HG03432 (cell line): Measurements from ENCODE around the gene KLK5.
"Not testable (repeated sequence)": the region's sequence is repeated elsewhere in the genome, so short reads cannot be mapped to it uniquely, and the experiment has no call there.

Experiments
- ATAC-seq: cut with Tn5 transposase; IDR thresholded peaks from one replicate; pipeline ENCODE4 v1.9.1; 2021; ENCODE audit warnings: mild to moderate bottlenecking, moderate library complexity; ENCODE audit not compliant: unreplicated experiment

The KLK5 gene

DNA sequence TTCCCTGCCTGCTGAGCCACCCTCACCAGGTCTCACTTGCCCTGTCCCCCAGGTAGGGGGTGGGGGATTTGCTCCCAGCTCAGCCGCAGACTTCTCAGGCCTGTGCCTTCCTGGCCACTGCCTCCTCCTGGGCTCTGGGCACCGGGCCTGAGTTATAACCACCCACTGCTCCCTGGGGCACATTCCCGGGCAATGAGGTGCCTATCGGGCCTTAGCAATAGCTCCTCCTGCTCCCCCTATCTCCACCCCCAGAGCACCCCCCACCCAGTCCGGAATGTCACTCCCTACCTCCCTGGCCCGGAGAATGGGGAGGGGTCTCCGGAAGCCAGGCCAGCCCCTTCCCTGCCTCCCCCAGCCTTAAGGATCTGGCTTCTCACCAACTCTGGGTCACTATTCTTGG is at the start of gene KLK5:
Gene KLK5 (minus strand): TSS at position 129 of the 400 bp plus-strand sequence. CDS start 381 bp downstream, outside the sequence.
- ATAC-seq = no peak

DNA sequence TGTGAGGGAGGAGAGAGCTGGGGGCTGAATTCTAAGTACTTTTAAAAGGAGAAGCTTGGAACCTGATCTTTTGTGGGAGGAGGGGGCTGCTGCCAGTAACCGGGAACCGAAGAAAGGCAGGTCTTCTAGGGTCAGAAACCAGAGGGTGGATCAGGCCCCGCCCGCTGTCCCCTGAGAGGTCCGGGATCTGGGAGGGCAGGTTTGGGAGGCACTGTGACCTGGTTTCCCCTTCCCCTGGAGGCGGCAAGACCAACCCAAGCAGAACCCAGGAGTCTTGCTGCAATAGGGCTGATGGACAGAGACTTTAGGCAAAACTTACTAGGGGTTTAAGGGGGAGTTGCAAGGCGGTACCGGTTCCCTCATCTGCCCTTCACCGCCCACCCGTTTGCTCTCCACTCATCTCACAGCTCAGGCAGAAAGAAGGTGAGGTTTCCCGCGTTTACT is 49.3 kb upstream of the KLK5 start:
- no peak for ATAC-seq

- ATAC-seq = no peak
These were observed 48.7 kb upstream of the KLK5 start, which contains the start of gene KLK8 for GRCh38 chr19:51001515-51001914. Gene KLK8 (minus strand): TSS chr19:51001604. CDS start chr19:51001167, 437 bp downstream.

DNA sequence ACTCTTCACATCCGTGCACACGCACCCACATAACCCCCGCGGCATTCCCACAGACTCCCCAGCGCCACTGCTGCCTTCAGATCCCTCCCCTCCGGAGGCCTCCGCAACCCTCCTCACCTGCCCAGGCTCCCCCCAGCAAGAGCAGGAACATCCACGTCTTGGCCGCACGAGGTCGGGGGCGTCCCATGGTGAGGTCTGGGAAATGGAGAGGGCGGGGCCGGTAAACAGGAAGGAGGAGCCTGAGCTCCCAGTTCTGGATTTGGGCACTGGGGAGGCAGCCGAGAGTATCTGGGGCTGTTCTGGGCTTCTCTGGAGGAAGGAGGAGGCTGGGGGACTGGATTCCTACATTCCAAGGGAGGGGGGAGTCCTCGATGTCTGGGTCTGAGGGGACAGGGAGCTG is 48.1 kb upstream of the KLK5 start:
- no peak for ATAC-seq

GRCh38 chr19:51000426-51000825 is 47.6 kb upstream of the KLK5 start:
- ATAC-seq = no peak

GRCh38 chr19:50998686-50999085 is 45.8 kb upstream of the KLK5 start:
- no peak for ATAC-seq

DNA sequence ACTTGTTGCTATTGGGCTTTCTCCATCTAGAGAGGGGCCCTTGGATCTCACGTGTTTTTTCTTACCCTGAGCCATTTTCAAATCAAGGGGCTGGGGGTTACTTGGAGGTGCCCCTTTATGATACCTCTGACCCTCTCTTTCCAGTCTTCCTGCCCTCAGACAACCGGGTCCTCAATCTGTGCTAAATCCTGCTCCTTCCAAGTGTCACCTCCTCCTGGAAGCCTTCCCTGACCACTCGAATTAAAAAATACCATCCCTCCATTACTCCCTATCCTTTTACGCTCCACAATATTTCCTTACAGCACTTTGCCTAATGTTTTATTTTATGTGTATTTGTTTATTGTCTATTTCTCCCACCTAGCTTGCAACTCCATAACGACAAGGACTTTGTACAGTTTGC is 45.2 kb upstream of the KLK5 start:
- no peak for ATAC-seq

DNA sequence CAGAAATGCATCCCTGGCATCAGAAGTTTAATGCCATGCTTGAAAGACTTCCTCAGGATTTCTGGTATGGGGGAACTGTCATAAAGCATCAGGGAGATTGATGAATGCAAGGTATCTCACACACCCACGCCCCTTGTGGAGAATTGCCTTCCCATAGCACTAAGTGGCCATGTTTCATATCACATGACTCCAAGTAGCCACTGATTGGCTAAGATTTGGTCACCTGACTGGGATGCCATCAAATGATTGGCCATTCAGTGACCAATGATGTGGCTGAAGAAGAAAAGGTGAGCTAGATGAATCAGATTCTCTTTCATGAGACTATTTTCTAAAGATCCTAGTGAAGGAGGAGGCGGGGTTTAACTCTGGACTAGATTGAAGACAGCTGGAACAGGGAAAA is 41.3 kb upstream of the KLK5 start:
- no peak for ATAC-seq

DNA sequence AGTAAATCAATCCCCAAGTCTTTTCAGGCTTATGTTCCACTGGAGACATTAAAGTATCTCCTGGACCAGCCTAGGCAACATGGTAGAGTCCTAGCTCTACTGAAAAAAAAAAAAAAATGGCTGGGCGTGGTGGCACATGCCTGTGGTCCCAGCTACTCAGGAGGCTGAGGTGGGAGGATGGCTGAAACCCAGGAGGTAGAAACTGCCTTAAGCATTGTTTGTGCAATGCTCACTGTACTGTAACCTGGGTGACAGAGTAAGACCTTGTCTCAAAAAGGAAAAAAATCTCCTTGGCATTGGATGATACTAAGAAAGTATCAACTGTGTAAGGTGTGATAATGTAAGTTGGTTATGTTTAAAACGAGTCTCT is 39.8 kb upstream of the KLK5 start:
- ATAC-seq = no peak

- ATAC-seq = not testable (repeated sequence)
These were observed 31.6 kb upstream of the KLK5 start for GRCh38 chr19:50984416-50984815.

DNA sequence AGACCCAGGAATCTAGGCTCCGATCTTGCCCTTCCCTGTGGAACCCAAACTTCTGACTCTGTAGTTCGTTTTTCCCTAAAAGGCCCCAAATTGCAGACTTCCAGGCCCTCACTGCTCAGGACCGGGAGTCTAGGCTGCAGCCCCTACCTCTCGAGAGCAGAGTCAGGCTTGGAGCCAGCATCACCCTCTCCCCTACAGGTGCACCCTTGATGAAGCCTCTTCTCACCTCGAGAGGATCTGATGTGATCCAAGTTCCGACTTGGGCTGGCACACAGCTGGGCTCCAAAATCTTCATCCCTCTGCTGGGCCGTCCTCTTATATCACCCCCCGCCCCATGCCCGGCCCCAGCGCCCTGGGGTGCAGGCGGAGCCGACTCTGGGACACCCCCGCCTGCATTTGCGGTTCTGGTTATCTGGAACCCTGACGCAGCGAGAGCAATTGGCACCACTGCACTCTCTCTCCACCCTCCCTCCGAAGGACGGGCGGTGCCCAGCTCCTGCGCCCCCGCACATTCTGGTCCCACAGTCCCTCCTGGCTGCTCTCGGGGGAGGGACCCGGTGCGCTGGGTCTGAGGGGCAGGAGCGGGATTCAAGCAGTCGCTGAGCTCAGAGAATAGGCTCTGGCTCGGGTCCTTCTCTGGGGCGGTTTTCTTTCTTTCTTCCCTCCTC is 30.9 kb upstream of the KLK5 start, which contains the start of gene KLK7:
Gene KLK7 (minus strand): TSS at position 293 of the 668 bp plus-strand sequence. CDS start 1,518 bp downstream, outside the sequence.
- ATAC-seq = no peak

DNA sequence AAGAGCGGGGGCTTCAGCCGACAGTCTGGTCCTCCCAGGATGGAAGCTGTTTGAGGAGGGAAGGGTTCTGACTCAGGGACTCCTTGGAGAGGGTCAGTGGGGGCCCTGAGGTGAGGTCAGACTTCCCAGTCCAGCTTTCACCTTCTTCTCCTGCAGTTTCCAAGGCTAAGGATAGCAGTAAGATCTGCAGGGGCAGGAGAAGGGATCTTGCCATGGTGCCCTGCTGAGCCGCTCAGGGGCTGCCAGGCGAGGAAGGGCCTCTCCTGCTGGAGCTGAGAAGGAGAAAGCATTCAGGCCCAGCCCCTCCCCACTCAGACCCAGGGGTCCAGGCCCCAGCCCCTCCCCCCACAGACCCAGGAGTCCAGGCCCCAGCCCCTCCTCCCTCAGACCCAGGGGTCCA is 29.3 kb upstream of the KLK5 start:
- ATAC-seq = no peak

DNA sequence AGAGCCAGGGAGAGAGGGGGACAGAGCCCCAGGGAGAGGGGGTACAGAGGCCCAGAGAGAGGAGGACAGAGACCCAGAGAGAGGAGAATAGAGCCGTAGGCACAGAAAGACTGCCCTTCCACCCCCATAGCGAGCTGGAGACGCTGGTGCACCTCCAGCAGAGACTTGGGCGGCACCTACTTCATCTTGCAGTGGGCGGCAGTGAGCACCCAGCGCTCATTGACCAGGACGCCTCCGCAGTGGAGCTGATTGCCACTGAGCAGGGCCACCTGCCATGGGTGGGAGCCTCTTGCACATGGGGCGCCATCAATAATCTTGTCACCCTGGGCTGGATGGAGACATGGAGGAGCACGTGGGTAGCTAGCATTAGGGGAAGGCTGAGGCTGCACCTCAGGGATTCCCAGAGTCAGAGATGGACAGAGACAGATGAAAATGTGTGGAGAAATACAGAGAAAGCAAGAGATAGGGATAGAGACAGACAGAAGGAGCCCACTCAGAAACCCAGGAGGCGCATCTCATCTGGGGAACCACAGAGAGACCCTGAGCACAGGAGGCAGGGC is 28.8 kb upstream of the KLK5 start:
- no peak for ATAC-seq

- no peak for ATAC-seq
These were observed 27.4 kb upstream of the KLK5 start for GRCh38 chr19:50980208-50980607.

DNA sequence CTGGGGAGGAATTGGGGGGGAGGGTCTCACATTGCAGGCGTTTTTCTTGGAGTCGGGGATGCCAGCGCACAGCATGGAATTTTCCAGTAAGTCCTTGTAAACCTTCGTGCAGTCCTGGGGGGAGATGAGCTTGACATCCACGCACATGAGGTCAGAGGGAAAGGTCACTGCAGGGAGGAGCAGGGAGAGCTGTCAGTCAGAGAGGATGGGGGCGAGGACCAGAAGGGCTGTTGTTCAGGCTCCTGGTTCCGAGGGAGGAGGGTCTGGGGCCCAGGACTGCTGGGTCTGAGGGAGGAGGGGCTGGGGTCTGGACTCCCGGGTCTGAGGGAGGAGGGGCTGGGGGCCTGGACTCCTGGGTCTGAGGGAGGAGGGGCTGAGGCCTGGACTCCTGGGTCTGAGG is 26.9 kb upstream of the KLK5 start:
- ATAC-seq = no peak

GRCh38 chr19:50978772-50979390 is 26.0 kb upstream of the KLK5 start:
- ATAC-seq = no peak

GRCh38 chr19:50977626-50978025 is 24.8 kb upstream of the KLK5 start:
- ATAC-seq = no peak

DNA sequence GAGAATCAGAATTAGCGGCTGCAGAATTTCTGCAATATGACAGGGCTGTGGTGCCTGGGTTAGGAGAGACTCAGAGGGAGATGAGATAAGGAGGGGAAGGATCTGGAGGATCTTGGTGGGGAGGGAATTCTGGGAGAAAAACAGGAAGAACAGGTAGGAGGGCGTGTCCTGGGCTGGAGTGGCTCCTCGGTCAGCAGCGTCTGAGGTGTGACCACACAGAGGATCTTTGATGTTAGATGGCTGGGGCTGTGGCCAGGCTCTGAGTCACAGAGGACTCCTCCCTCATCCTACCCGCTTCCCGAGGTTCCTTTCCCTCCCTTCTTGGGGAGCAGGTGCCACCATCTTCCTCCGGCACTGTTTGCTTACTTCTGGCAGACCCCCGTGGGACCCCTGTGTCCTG is 22.9 kb upstream of the KLK5 start:
- ATAC-seq = no peak

DNA sequence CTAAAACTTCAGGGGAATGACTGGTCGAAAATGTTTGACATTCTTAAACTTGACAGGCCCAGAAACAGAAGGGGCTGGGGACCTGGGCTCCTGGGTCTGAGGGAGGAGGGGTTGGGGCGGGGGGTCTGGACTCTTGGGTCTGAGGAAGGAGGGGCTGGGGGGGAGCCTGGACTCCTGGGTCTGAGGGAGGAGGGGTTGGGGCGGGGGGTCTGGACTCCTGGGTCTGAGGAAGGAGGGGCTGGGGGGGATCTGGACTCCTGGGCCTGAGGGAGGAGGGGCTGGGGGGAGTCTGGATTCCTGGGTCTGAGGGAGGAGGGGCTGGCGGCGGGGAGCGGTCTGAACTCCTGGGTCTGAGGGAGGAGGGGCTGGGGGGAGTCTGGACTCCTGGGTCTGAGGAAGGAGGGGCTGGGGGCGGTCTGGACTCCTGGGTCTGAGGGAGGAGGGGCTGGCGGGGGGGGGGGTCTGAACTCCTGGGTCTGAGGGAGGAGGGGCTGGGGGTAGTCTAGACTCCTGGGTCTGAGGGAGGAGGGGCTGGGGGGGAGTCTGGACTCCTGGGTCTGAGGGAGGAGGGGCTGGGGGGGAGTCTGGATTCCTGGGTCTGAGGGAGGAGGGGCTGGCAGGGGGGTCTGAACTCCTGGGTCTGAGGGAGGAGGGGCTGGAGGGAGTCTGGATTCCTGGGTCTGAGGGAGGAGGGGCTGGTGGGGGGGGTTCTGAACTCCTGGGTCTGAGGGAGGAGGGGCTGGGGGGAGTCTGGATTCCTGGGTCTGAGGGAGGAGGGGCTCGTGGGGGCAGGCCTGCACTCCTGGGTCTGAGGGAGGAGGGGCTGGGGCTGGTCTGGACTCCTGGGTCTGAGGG is 22.1 kb upstream of the KLK5 start:
- no peak for ATAC-seq

- ATAC-seq = no peak
These were observed 20.0 kb upstream of the KLK5 start for GRCh38 chr19:50972795-50973376.

- ATAC-seq = not testable (repeated sequence)
These were observed 17.0 kb upstream of the KLK5 start for GRCh38 chr19:50969810-50970209.
